GM21723 (cell line): ENCODE measurements around the gene LEF1.

ENCODE experiments used
- ATAC-seq: cut with Tn5 transposase; IDR thresholded peaks from one replicate; pipeline ENCODE4 v1.9.1; 2021; ENCODE audit warnings: mild to moderate bottlenecking, moderate library complexity; ENCODE audit not compliant: unreplicated experiment

The LEF1 gene

DNA sequence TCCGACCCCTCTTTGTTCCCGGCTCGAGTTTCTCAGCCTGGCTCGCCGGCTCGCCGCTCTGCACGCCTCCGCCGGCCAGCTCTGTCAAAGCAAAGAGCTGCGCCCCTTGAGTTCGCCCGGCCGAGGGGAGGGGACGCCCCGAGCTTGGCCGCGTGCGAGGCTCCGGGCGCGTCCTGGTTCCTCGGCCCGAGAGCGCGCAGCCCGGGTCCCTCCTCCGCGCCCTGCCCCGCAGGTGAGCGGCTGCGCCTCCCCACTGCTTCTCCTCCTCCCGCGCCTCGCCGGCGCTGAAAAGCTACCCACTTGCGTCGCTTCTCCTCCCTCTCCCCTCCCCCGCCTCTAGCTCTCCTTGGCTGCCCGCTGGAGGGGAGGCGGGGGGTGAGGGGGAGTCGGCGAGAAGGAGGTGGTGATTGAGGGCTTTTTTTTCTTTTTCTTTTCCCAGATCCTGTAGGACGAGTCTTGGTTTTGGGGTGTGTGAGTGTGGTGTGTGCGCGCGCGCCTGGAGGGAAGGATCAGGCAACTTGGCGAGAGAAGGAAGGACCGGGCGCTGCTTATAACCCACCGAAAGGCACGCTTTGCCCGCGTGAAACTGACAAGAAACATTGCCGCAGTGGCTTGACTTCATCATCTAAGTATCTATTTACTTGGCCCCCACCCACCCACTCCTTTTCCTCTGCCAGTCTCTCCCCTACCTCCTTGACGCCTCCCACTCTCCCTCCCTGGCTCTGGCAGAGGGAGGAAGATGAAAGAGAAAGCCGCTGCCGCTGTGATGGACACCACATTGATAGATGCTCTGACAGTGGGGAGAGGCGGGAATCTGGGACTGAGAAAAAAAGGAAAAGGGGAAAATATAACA is at the start of gene LEF1:
Gene LEF1, minus strand, starts transcription at position 262 of the 853 bp plus-strand sequence. CDS start 1,165 bp downstream, outside the sequence.
- peak; percentile 45 for ATAC-seq

DNA sequence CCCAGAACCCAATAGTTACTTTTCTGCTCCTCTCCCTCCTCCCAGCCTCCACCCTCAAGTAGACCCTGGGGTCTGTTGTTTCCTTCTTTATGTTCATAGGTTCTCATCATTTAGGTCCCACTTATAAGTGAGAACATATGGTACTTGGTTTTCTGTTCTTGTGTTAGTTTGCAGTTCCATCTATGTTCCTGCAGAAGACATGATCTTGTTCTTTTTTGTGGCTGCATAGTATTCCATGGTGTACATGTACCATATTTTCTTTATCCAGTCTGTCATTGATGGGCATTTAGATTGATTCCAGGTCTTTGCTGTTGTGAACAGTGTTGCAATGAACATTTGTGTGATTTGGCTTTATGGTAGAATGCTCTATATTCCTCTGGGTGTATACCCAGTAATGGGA is 47.8 kb upstream of the LEF1 start:
- ATAC-seq = no peak

DNA sequence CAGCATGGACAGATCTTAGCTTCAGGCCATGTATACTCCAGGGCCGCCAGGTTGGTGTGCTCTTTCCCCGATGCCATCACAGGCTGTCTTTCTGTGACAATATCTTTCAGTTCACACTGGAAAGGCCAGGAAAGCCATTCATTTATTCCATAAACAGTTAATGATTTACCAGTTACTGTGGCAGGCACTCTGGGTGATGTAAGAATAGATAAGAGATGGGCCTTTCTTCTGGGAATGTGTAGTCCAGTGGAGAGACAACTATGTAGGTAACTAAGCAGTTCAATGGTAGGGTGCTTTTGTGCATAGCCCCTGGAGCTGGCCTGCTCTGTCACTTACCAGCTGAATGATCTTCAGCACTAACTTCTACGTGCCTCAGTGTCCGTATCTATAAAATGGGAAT is 46.3 kb upstream of the LEF1 start:
- ATAC-seq = no peak

DNA sequence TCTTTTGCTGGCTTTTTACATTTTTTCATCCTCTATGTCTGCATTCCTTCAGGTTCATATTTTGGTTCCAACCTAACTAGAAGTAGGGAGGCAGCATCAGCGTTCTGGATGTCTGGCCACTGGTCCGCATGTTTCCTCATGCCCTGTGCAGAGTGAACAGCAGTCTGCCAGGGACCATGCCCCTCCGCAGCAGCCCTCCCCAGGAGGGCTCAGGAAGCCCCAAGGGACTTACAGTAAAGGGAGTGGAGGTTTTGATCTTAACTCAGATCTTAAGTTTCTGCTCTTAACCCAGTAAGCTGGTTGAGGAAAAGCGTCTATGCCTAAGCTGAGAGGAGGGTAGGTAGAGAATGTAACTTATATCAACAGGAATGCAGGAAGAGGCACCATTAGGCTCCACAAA is 45.0 kb upstream of the LEF1 start:
- ATAC-seq = no peak

DNA sequence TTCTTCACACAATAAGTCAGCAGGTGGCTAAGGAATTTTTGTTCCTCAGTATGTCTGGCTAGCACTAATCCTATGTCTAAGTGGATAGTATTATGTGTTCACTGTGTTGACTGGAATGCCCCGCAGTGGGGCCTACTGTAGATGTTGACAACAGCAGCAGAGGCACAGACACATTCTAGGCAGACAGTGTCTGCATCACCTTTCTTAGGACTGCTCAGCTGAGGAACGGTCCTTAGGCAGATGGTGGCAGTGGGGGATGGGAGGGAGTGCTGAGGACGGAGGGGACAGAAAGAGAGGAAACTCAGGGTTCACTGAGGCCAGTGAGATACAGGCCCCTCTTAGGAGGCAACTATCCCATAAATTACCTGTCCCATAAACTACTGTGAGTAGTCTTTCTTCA is 44.6 kb upstream of the LEF1 start:
- ATAC-seq = no peak

DNA sequence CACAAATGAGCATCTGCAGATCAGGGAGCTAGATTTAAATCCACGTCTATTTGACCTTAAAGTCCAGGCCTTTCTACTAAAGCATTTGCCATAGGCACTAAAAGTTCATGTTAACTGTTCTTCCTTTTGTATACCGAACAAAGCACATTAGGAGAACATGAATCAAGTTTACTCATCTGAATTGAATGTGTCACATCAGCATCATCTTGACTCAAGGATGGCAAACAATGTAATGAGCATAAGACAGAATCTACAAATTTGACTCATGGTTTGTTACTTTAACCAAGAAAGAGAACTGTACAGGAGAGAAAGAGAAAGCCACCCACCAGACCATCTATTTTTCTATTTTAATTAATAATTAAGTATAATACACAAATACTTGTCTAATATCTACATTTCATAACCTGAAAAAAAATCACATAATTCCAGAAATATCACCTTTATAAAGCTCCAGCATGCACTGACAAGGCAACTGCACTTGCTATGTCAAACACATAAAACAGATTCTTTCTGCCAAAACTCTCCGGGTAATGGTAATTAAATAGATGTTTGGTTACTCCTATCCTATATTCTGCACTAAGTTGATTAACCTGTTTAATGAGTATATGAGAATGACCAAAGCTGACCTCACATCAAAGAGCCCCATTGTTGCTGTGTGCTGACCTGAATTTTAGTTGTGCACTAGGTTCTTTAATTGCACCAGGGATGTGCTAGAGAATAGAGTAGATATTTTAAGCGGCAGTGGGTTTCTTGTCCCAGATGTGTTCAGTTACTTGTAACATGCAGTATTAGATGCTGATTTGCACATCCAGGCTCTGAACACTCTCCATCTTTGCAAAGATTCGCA is 42.5 kb upstream of the LEF1 start:
- ATAC-seq = no peak

DNA sequence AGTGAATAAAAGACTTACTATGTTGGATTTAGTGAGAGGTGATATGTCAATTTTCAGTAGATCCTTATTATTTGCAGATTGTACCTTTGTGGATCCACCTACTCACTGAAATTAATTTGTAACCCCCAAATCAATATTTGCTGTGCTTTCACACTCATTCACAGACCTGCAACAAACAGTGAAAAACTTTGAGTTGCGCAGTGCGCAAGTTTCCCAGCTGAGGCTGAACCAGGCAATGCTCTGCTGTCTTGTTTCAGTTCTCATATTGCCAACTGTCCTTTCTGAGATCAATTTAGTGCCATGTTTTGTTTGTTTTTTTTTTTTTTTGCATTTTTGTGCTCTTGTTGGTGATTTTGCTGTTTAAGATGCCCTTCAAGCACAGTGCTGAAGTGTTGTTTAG is 40.8 kb upstream of the LEF1 start:
- no peak for ATAC-seq

DNA sequence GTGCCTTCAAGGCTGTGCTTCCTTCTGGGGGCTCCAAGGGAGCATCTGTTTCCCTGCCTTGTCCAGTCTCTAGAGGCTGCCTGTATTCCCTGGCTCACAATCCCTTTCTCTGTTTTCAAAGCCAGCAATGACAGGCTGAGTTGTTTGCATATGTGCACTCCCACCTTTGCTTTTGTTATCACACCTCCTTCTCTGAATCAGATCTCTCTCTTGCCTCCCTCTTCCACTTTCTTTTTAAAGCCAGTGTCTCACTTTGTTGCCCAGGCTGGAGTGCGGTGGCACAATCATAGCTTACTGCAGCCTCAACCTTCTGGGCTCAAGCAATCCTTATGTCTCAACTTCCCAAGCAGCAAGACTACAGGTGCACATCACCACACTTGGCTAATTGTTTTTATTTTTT is 37.1 kb upstream of the LEF1 start:
- no peak for ATAC-seq

DNA sequence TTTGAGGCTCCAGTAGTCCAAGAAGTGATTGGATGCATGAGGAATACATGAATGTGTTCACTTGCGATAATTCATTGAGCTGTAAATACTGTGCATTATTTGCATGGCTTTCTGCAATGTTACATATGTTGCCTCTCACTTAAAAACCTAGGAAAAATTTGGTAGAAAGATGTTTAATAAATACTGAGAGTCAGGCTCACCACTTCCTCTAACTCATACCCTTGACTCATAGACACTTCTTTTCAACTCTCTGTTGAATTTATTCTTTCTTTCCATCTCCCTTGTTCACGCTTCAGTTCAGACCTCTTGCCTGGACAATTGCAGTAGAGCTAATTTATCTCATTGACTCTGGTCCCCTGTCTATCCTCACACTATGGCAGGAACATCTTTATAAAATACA is 35.8 kb upstream of the LEF1 start:
- ATAC-seq = no peak

DNA sequence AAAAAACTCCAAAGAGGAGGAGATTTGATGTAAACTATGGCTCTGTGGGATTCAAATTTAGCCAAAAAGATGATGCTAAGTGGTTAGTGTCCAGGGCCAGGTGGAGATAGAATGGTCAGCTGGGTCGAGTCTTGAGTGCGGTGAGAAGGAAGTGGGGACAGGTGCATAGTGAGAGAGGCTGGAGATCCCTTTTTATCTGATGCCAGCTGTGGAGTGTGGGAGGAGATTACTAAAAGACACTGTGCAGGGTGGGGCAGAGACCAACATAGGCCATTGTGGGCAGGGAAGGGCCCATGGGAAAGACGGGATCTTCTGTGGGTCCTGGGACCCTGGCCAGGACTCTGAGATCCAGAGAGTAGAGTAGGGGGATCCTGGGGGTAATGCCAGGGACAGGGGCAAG is 34.6 kb upstream of the LEF1 start:
- no peak for ATAC-seq

DNA sequence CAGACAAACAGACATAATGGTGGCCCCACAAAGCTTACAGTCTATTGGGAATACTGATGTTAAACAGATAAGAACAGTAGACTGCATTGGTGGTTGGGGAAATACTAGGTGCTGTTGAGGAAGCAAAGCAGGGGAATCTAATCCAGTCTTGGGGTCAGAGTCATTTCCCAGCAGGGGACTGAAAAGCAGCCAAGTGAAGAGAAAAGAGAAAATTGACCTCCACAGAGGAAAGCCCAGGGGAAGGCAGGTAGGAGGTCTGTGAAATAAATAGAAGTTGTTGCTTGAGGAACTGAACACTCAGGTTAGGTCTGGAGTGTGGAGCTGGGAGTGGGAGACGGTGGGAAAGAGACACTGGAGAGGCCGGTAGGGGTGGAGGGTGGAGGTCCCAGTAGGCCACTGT is 33.0 kb upstream of the LEF1 start:
- ATAC-seq = no peak

DNA sequence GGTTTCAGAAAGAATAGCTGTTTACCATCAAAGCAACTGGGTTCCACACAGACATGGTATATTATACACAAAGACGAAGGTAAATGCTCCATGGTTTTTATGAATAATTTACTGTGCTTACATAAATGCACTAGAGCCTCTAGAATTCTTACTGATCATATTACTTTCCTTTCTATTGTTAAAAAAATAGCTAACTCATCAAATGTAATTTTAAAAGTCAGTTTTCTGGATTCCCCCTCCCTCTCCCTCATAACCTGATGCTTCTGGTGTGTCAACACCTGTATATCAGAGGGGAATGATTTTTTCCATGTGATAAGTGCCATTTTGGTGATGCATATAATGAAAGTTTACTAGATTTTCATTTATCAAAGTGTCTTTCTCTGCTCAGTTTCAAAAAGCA is 31.1 kb upstream of the LEF1 start:
- no peak for ATAC-seq

DNA sequence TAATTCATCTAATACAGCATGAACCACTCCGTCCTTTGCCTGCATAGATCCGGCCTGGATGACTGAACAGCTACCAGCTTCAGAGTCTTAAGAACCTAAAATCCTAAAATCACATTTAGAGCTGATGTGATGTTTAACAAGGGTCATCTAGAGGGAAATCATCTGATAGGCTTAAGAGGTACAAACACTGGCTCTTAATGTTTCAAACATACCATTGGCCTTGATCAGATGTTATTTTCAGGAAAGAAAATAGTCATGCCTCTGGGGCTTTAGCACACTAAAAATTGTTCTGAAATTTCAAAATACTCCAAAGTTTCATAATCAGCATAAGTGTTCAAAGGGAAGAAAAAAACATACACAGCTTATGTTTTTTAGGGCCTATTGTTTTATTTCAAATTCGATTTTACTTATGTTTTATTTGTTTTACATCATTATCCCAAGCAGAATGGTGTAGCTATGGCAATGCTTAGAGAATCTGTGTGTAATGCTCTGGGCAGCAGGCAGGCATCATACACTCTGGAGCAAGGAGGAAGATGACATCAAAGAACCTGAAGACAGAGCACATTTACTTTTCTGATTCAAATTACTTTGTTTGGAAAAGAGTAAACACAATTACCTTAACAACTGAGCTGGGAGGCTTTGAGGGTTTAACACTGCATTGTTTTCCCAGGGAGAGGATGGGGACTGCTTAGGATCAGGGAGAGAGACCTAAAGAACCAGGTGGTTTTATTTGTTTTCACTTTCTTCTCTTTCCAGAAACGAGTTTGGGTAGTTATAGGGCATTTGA is 25.3 kb upstream of the LEF1 start:
- no peak for ATAC-seq

DNA sequence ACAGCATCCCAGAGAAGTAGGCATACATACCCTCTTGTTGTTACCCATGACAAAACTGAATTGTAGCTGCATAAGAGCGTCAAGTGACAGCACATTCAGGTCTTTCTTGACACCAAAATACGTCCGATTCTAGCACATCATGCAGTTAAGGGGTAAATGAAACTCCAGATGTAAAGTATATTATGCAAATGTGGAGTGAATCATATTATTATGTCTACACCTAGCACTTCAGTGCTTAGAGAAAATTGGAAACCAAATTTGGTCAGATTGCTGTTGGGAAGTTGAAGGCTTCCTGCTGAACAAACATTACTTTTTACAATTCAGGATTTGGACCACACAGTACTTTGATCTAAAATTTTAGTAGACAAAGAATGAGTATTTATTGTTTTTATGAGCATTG is 24.2 kb upstream of the LEF1 start:
- ATAC-seq = no peak

DNA sequence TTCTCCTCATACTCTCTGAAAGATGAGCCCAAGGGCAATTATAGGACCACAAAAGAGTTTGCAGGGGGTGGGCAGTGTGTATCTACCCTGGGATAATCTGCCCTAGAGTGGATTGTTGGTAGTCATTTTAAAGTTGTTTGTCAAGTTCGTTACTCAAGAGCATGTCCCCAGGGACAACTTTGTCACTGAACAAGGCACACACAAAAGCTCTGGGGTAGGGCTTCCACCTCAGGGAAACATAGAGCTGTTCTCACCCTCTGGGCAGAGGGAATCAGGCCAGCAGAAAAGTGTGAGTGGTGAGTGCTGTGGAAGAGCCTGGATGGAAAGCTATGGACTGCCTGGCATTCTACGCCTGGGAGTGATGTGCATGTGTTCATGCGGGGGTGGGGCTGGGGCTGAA is 23.3 kb upstream of the LEF1 start:
- ATAC-seq = no peak

DNA sequence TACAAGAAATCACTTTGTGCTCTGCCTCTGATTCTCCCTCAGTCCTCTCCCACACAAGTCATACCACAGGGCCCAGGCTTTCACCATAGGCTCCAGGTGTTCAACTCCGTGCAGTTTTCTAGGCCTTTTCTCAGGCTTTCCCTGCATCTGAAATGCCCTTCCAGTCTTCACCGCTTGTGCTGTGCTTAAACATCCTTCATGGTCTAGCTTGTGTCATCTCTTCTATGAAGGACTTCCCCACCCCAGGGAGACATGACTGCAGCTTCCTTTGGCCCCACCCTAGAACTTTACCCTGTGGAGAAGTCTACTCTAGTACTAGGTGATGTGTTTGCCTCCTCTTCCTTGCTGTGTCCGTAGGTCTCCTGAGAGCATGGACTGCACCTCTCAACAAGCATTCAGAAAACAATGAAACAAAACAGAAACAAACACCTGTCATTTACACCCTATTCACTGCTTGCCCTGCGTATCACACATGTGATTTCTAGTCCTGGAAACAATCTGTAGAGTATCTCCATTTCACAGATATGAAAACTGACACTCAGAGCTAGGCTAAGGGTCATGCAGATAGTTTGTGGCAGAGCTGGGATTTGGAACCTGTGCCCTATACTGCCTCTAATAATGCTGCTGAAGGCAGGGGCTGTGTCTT is 22.7 kb upstream of the LEF1 start:
- no peak for ATAC-seq

DNA sequence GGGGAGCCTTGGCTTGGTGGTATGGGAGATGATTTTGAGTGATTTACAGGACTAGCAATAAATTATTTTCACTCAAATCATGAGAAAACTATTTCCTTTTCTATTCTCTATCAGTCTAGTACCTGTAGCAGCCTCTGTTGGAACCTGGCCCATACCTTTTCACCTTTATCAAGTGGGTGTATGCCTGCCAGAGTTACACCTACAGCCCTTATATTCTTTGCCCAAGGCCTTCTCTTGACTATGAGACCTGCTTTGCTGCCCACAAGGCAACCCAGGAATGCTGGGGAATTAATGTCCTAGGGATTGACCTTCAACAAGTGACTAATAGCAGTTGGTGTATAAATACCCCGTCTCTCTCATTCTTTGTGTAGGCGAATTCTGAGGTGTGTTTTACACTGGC is 20.0 kb upstream of the LEF1 start:
- ATAC-seq = no peak

DNA sequence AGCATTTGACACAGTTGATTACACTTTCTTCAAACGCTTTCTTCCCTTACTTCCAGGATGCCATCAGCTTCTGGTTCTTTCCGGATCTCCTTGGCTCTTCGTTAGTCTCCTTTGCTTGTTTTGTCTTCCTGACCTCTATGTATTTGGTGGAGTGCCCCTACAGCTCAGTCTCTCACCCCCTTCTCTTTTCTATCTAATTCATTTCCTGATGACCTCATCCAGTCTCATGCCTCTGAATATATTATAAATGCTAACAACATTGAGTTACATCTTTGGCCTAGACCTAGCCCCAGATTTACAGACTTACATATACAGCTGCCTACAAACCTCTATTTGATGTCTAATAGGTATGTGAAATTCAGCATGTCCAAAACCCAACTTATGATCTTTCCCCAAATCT is 16.5 kb upstream of the LEF1 start:
- ATAC-seq = no peak

DNA sequence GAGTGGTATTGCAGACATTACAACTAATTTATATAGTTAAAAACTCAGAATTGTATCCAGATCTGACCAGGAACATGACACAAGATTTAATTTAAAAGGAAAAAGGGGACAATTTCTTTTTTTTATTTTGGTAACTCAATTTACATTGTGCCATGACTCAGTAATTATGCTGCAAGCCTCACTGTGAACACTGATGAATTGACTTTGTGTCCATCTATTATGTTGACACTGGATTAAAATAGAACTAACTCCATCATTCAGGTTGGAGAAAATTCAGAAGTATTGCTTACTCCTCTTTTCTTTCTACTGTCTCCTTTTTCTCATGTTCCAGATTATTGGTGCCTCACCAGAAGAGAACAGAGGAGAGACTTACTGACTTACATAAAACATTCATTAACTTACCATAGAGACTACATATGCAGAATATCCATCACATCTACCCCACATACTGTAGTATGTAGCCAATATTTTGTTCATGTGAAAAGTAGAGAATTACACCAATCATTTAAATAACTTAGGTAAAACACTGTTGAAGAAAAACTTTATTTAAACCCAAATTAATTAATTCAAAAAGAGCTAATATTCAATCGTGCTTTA is 15.8 kb upstream of the LEF1 start:
- no peak for ATAC-seq

DNA sequence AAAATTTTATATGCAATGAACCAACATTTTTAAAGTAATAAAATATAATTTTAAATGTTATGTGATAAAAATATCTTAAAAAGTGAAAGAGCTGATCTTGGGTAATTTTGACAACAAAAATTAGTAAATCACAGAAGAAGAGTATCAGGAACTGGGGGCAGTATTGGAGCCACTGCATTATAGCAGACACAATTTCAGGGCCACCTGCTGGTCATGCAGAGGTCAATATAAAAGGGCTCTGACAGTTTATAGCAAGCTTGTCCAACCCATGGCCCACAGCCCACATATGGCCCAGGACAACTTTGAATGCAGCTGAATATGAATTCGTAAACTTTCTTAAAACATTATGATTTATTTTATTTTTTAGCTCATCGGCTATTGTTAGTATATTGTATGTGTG is 13.0 kb upstream of the LEF1 start:
- no peak for ATAC-seq

DNA sequence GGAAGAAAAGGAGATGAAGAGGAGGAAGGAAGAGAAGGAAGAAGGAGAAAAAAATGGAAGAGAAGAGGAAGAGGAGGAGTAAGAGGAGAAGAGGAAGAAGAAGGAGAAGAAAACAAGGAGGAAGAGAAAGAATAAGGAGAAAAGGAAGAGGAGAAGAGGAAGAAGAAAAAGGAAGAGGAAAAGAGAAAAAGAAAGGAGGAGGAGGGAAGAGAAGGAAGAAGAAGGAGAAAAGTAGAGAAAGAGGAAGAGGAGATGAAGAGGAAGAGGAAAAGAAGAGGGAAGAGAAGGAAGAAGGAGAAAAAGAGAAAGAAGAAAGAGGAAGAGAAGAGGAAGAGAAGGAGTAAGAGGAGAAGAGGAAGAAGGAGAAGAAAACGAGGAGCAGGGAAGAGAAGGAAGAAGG is 11.8 kb upstream of the LEF1 start:
- ATAC-seq = no peak
